OCI-LY3 (cell line): ENCODE results near the gene ORC6.

ENCODE experiments used
- CTCF ChIP-seq: fragments of 200-600, 300-600 bp; sonication (generic); IDR thresholded peaks from 2 replicates; pipeline ENCODE4 v1.5.1; 2014; ENCODE audit warnings: antibody characterized with exemption, low read length, low read depth
- EZH2phosphoT487 ChIP-seq: fragments of 200-600 bp; shearing (Covaris generic); IDR thresholded peaks from 2 replicates; pipeline ENCODE4 v1.6.1; 2018; ENCODE audit warnings: antibody characterized with exemption, mixed run types, low read depth

GRCh38 chr16:46691726-46692125, 2.3 kb downstream of the ORC6 start:
- TF ChIP-seq CTCF, result no peak
- TF ChIP-seq EZH2phosphoT487, result no peak
